PC-3 (cell line): ENCODE data around the gene PPIF.

Experiments used
- CTCF ChIP-seq: fragments of 300-600 bp; sonication (generic); conservative IDR thresholded peaks from 2 replicates; pipeline ENCODE4 v1.5.1; 2017; ENCODE audit warnings: antibody characterized with exemption, low read depth, mild to moderate bottlenecking, low read length
- EZH2 ChIP-seq: fragments of 300-600 bp; sonication (generic); IDR thresholded peaks from one replicate; pipeline ENCODE4 v1.6.1; 2017; ENCODE audit warnings: antibody characterized with exemption, mild to moderate bottlenecking, low read length; ENCODE audit not compliant: unreplicated experiment

GRCh38 chr10:79342295-79342761 is 4.9 kb upstream of the PPIF start:
- TF ChIP-seq CTCF, result no peak
- no peak for TF ChIP-seq EZH2
